ENCODE results near the gene TPD52L1. TPM values are rescaled to one million over a fixed set of nuclear protein-coding genes. Genes with fewer than 3 reads are reported as not detected.

TPD52L1 gene
- total and polyA plus RNA-seq, 2 of the 4 experiments (the other 2 are of a cell fraction), result 10.2 to 13.5 TPM

DNA sequence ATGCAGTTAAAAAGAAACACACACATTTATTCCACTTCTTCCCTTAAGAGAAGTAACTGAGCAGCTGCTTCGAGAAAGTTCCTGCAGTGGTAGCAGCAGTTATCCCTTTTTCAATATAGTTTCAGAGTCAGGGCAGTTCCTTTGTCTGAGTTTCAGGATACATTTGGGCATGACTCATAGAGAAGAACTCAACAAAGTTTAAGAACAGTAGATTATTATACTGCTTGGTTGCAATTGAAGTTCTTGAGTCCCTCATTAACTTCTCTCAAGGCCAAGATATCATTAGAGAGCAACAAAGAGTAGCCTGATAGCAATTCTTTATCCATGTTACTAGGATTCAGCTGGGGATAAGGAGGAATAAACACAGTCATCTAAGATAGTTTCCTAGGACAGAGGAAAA is 54.4 kb downstream of the TPD52L1 start:
- peak; percentile 46 for DNase-seq
- Histone ChIP-seq H3K79me1 (ENCODE audit: low read depth in 1 of 2, low read length in 2 of 2) (no peaks in the 10 kb centered on the region), H2AK9ac (replicated peaks; ENCODE audit: low read depth, low read length, poor library complexity) (no peak overlapping the region), H3K4me3 (ENCODE audit: insufficient read depth, low read depth, low read length) (no peak overlapping the region), H3K4ac (ENCODE audit: low read depth, low read length) (no peak overlapping the region), H2BK20ac (ENCODE audit: low read depth, low read length) (no peak overlapping the region), H3K18ac (ENCODE audit: low read depth, low read length) (no peak overlapping the region), H4K20me1 (ENCODE audit: insufficient read depth, low read length) (no peaks in the 10 kb centered on the region), H3K9me3 (ENCODE audit: control insufficient read depth, insufficient read depth, low read length) (no peaks in the 10 kb centered on the region), H3K9me1 (ENCODE audit: insufficient read depth, low read length) (no peaks in the 10 kb centered on the region), H3K4me1 (ENCODE audit: control insufficient read depth, insufficient read depth, low read length) (peaks cover 2% of the 10 kb centered on the region; the same call in 1 of the 2 replicates), H3K14ac (replicated peaks; ENCODE audit: low read depth, low read length) (0 out of 2 replicates have a peak overlapping the region, but pooled peaks have one; percentile 2), H3K56ac (ENCODE audit: extremely low read depth, insufficient read depth, low read length) (no peak overlapping the region), H4K91ac (ENCODE audit: insufficient read depth, low read depth, low read length) (no peak overlapping the region; the same call in 1 of the 2 replicates), H2BK5ac (ENCODE audit: low read depth, low read length, poor library complexity, severe bottlenecking) (no peak overlapping the region), H3K4me2 (ENCODE audit: low read depth, low read length) (no peak overlapping the region), H2BK15ac (ENCODE audit: low read depth, low read length) (no peak overlapping the region), H2AK5ac (ENCODE audit: low read depth, low read length) (no peak overlapping the region), H3K23ac (ENCODE audit: low read depth, low read length) (no peak overlapping the region), H4K5ac (ENCODE audit: low read depth, low read length) (no peak overlapping the region), H3K36me3 (ENCODE audit: control insufficient read depth, insufficient read depth, low read length) (no peaks in the 10 kb centered on the region), H3K27ac (ENCODE audit: insufficient read depth, low read length) (no peak overlapping the region), H2AFZ (replicated peaks; ENCODE audit: low read length, poor library complexity) (no peak overlapping the region), H3K9ac (ENCODE audit: low read depth, low read length) (no peak overlapping the region), H4K8ac (ENCODE audit: low read depth in 2 of 2, low read length in 2 of 2) (no peak overlapping the region), H3K27me3 (ENCODE audit: control insufficient read depth, insufficient read depth, low read length) (no peaks in the 10 kb centered on the region), H2BK120ac (ENCODE audit: low read depth, low read length) (no peak overlapping the region)
- in situ Hi-C loops (cut with MboI; ENCODE audit: low sequenced_read_pairs), result no loop called here
- intact Hi-C loops (cut with micrococcal nuclease), result no loop called here
- TF ChIP-seq RAD21 (IDR thresholded peaks at IDR 0.05; ENCODE audit: low read length) (no peak), NFE2L2 (IDR thresholded peaks at IDR 0.05; ENCODE audit: low read depth, low read length) (no peak), SMC3 (IDR thresholded peaks at IDR 0.05; ENCODE audit: low read depth, low read length) (no peak), RCOR1 (IDR thresholded peaks at IDR 0.05; ENCODE audit: insufficient replicate concordance, low read length) (no peak), CEBPB (IDR thresholded peaks at IDR 0.05; ENCODE audit: low read depth, low read length) (no peak), MAZ (IDR thresholded peaks at IDR 0.05; ENCODE audit: borderline replicate concordance, low read depth, low read length) (no peak)
- TF ChIP-seq, protein P1, sequence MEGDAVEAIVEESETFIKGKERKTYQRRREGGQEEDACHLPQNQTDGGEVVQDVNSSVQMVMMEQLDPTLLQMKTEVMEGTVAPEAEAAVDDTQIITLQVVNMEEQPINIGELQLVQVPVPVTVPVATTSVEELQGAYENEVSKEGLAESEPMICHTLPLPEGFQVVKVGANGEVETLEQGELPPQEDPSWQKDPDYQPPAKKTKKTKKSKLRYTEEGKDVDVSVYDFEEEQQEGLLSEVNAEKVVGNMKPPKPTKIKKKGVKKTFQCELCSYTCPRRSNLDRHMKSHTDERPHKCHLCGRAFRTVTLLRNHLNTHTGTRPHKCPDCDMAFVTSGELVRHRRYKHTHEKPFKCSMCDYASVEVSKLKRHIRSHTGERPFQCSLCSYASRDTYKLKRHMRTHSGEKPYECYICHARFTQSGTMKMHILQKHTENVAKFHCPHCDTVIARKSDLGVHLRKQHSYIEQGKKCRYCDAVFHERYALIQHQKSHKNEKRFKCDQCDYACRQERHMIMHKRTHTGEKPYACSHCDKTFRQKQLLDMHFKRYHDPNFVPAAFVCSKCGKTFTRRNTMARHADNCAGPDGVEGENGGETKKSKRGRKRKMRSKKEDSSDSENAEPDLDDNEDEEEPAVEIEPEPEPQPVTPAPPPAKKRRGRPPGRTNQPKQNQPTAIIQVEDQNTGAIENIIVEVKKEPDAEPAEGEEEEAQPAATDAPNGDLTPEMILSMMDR (conservative IDR thresholded peaks at IDR 0.05; ENCODE audit: low read depth, low read length), result no peak
- ChIA-PET POLR2A (ENCODE audit: unreplicated experiment) (no interaction called here), CTCF (interaction anchor here (0.6 kb wide), 1 partner anchor 21 kb away, joined by 4 read pairs; no protein-coding TSS in a partner anchor)
- dilution Hi-C loops (cut with HindIII; ENCODE audit: low sequenced_read_pairs, unreplicated experiment), result no loop called here
- no TSS peak for BruUV-seq (replicated peaks)
- peak; percentile 61 for ATAC-seq (ENCODE audit: low read depth)
- WGBS, 2 experiments (ENCODE audit: extremely low coverage in 2 of 2, insufficient read length in 1 of 2), result no CpG with 5 or more reads among the region's 1 CpG

Measured in IMR-90 (cell line).